ENCODE measurements around the gene RAVER1. TPM values are rescaled to one million over a fixed set of nuclear protein-coding genes. Genes with fewer than 3 reads are reported as not detected.

Gene RAVER1
- total and polyA plus RNA-seq, 2 donors (not counting 1 experiment from before 2014, with no cell fraction given) = 21.0 to 62.7 TPM

GRCh38 chr19:10315335-10316214 is 17.8 kb downstream of the RAVER1 start, which contains the start of gene FDX2:
Gene FDX2 (minus strand): TSS chr19:10316015. CDS start chr19:10315996, 19 bp downstream.
- no peaks in the 10 kb centered on the region for H3K27me3 ChIP-seq (replicated peaks in 1 of 4; ENCODE audit: control extremely low read depth in 1 of 4, control insufficient read depth in 3 of 4, insufficient read depth in 4 of 4, low read length in 3 of 4)
- TF ChIP-seq CTCF (IDR thresholded peaks at IDR 0.05) (no peak), EZH2 (IDR thresholded peaks at IDR 0.05; ENCODE audit: borderline replicate concordance, insufficient read depth, low read depth, low read length, poor library complexity, severe bottlenecking) (no peak)
- peak within 1 kb of the TSS; percentile 81 for H3K4me2 ChIP-seq (replicated peaks; ENCODE audit: low read depth, low read length, poor library complexity, severe bottlenecking)
- ChIA-PET CTCF (interaction anchor here (0.8 to 1.4 kb wide), 3 partner anchors 45 to 113 kb away, joined by 3 to 5 read pairs (median 3); partner anchors contain the start of gene ICAM1), POLR2A (interaction anchor here (1.0 kb wide), 1 partner anchor 16 kb away, joined by 8 read pairs; no protein-coding TSS in a partner anchor)
- under 1% methylated on average over 49 of the region's 55 CpGs for WGBS (ENCODE audit: insufficient coverage)
- H3K79me2 ChIP-seq (ENCODE audit: control insufficient read depth, insufficient read depth, low read length) = no peaks in the 10 kb centered on the region
- H3K27ac Mint-ChIP-seq = peak within 1 kb of the TSS; percentile 85
- peak within 1 kb of the TSS; percentile 76 for H3K9ac ChIP-seq (ENCODE audit: low read length)
- ATAC-seq (ENCODE audit: low read depth) = peak; percentile 91
- no peaks in the 10 kb centered on the region for H3K9me3 ChIP-seq (ENCODE audit: control extremely low read depth in 1 of 3, control insufficient read depth in 2 of 3, insufficient read depth in 1 of 3, low read length in 2 of 3)
- no peaks in the 10 kb centered on the region for H3K9me3 Mint-ChIP-seq (ENCODE audit: insufficient read depth)
- H3K4me3 Mint-ChIP-seq = peak within 1 kb of the TSS; percentile 96
- peak; percentile 92 for DNase-seq
- peaks cover 6 to 14% of the 10 kb centered on the region in 2 donors for H3K4me1 ChIP-seq (ENCODE audit: control insufficient read depth in 2 of 2, insufficient read depth in 2 of 2, low read length in 2 of 2)
- no peaks in the 10 kb centered on the region for H4K20me1 ChIP-seq (ENCODE audit: control insufficient read depth, insufficient read depth, low read length, poor library complexity, severe bottlenecking)
- H3K27me3 Mint-ChIP-seq = no peaks in the 10 kb centered on the region
- peak within 1 kb of the TSS; percentile 31 to 91 (median 80) for H3K4me3 ChIP-seq (ENCODE audit: control extremely low read depth in 1 of 5, extremely low read depth in 1 of 5, insufficient read depth in 1 of 5, low read depth in 2 of 5, low read length in 4 of 5)
- intact Hi-C loops (cut with micrococcal nuclease) = loop anchor here (1.0 kb wide), 2 partner anchors 18 to 45 kb away; partner anchors contain the start of gene RAVER1
- H3K27ac ChIP-seq (ENCODE audit: low read length in 2 of 2) = peak within 1 kb of the TSS in 1 of 2 donors; percentile 55
- H3K4me1 Mint-ChIP-seq = peaks cover 14% of the 10 kb centered on the region
- H2AFZ ChIP-seq (ENCODE audit: insufficient read depth, low read depth, low read length, poor library complexity, severe bottlenecking) = peak within 1 kb of the TSS; percentile 89
- peaks cover 0 to 17% of the 10 kb centered on the region in 2 experiments for H3K36me3 ChIP-seq (replicated peaks in 1 of 2; ENCODE audit: control extremely low read depth in 1 of 2, control insufficient read depth in 1 of 2, extremely low read depth in 1 of 2, insufficient read depth in 2 of 2, low read length in 1 of 2)

- ATAC-seq (ENCODE audit: low read depth) = no peak
- Histone ChIP-seq H3K4me3 (ENCODE audit: control extremely low read depth in 1 of 5, extremely low read depth in 1 of 5, insufficient read depth in 1 of 5, low read depth in 2 of 5, low read length in 4 of 5) (no peak within 1 kb of the TSS), H4K20me1 (ENCODE audit: control insufficient read depth, insufficient read depth, low read length, poor library complexity, severe bottlenecking) (no peaks in the 10 kb centered on the region), H3K9ac (ENCODE audit: low read length) (no peak within 1 kb of the TSS), H3K27me3 (replicated peaks in 1 of 4; ENCODE audit: control extremely low read depth in 1 of 4, control insufficient read depth in 3 of 4, insufficient read depth in 4 of 4, low read length in 3 of 4) (no peaks in the 10 kb centered on the region), H2AFZ (ENCODE audit: insufficient read depth, low read depth, low read length, poor library complexity, severe bottlenecking) (no peak within 1 kb of the TSS), H3K4me1 (ENCODE audit: control insufficient read depth in 2 of 2, insufficient read depth in 2 of 2, low read length in 2 of 2) (peaks cover 0 to 7% of the 10 kb centered on the region in 2 donors), H3K79me2 (ENCODE audit: control insufficient read depth, insufficient read depth, low read length) (no peaks in the 10 kb centered on the region), H3K36me3 (replicated peaks in 1 of 2; ENCODE audit: control extremely low read depth in 1 of 2, control insufficient read depth in 1 of 2, extremely low read depth in 1 of 2, insufficient read depth in 2 of 2, low read length in 1 of 2) (no peaks in the 10 kb centered on the region), H3K4me2 (replicated peaks; ENCODE audit: low read depth, low read length, poor library complexity, severe bottlenecking) (no peak within 1 kb of the TSS), H3K27ac (ENCODE audit: low read length in 2 of 2) (no peak within 1 kb of the TSS), H3K9me3 (ENCODE audit: control extremely low read depth in 1 of 3, control insufficient read depth in 2 of 3, insufficient read depth in 1 of 3, low read length in 2 of 3) (no peaks in the 10 kb centered on the region)
- WGBS (ENCODE audit: insufficient coverage) = 94% methylated on average over 16 of the region's 24 CpGs
- intact Hi-C loops (cut with micrococcal nuclease) = no loop called here
- ChIA-PET POLR2A (no interaction called here), CTCF (no interaction called here)
- Mint-ChIP-seq H3K27me3 (no peaks in the 10 kb centered on the region), H3K9me3 (ENCODE audit: insufficient read depth) (no peaks in the 10 kb centered on the region), H3K4me1 (peaks cover 2% of the 10 kb centered on the region), H3K4me3 (no peak within 1 kb of the TSS), H3K27ac (no peak within 1 kb of the TSS)
- no peak for DNase-seq
- no peak for TF ChIP-seq CTCF (IDR thresholded peaks at IDR 0.05)
- TF ChIP-seq EZH2 (IDR thresholded peaks at IDR 0.05; ENCODE audit: borderline replicate concordance, insufficient read depth, low read depth, low read length, poor library complexity, severe bottlenecking) = no peak
Measured at GRCh38 chr19:10309423-10309822, 23.9 kb downstream of the RAVER1 start, which contains the start of gene ZGLP1. Gene ZGLP1 (minus strand): TSS chr19:10309815.
